HL-60 (cell line): Measurements from ENCODE around the gene ITFG1.
"Not testable (repeated sequence)": the region's sequence is repeated elsewhere in the genome, so short reads cannot be mapped to it uniquely, and the experiment has no call there.

ENCODE experiments used
- DNase-seq, 2 experiments: peaks; one replicate each; pipeline ENCODE4 v3.0.0-alpha.2; 2010 to 2020; ENCODE audit warnings: low read depth in 1 of 2, low spot score in 1 of 2
- H3K27ac ChIP-seq: fragments of 250-450 bp; sonication (Bioruptor Pico); replicated peaks from 2 replicates; pipeline ENCODE4 v1.5.1; 2020; ENCODE audit warnings: mild to moderate bottlenecking, moderate library complexity
- H3K27me3 ChIP-seq: fragments of 250-450 bp; sonication (Bioruptor Pico); 2 replicates; pipeline ENCODE4 v1.5.1; 2021; ENCODE audit warnings: mild to moderate bottlenecking, moderate library complexity; ENCODE audit not compliant: insufficient read depth, poor library complexity, severe bottlenecking
- H3K4me3 ChIP-seq: replicated peaks from 2 replicates; pipeline ENCODE4 v1.5.1; 2011; ENCODE audit warnings: mild to moderate bottlenecking, control low read depth, low read length; ENCODE audit not compliant: insufficient read depth
- CTCF ChIP-seq: IDR thresholded peaks from one replicate; pipeline ENCODE4 v1.5.1; 2011; ENCODE audit warnings: low read length, control low read depth, inconsistent platforms; ENCODE audit not compliant: insufficient read depth
- GABPA ChIP-seq: IDR thresholded peaks from 2 replicates; pipeline ENCODE4 v1.6.1; 2012; ENCODE audit warnings: low read depth
- POLR2AphosphoS5 ChIP-seq: IDR thresholded peaks from 2 replicates; pipeline ENCODE4 v1.6.1; 2012; ENCODE audit warnings: low read depth
- REST ChIP-seq: IDR thresholded peaks from 2 replicates; pipeline ENCODE4 v1.6.1; 2012; ENCODE audit warnings: low read depth; ENCODE audit not compliant: insufficient replicate concordance
- SPI1 ChIP-seq: IDR thresholded peaks from 2 replicates; pipeline ENCODE4 v1.6.1; 2012; ENCODE audit warnings: low read depth, mild to moderate bottlenecking, borderline replicate concordance

ITFG1 gene

GRCh38 chr16:47473792-47474191, 12.9 kb upstream of the ITFG1 start:
- H3K27me3 ChIP-seq = no peaks in the 10 kb centered on the region
- H3K27ac ChIP-seq = no peak overlapping the region
- DNase-seq = no peak
- TF ChIP-seq POLR2AphosphoS5 (no peak), GABPA (no peak), SPI1 (no peak), CTCF (no peak), REST (no peak)
- no peak overlapping the region for H3K4me3 ChIP-seq

- H3K27me3 ChIP-seq, H3K4me3 ChIP-seq, DNase-seq, H3K27ac ChIP-seq: not testable (repeated sequence)
Observed at GRCh38 chr16:47473004-47473403, 12.1 kb upstream of the ITFG1 start.

GRCh38 chr16:47470810-47471209, 9.9 kb upstream of the ITFG1 start:
- Histone ChIP-seq H3K27ac (no peak overlapping the region), H3K27me3 (no peaks in the 10 kb centered on the region), H3K4me3 (no peak overlapping the region)
- no peak for TF ChIP-seq REST
- no peak for TF ChIP-seq POLR2AphosphoS5
- no peak for TF ChIP-seq SPI1
- TF ChIP-seq CTCF = no peak
- no peak for TF ChIP-seq GABPA
- no peak for DNase-seq

- no peak for DNase-seq
- TF ChIP-seq CTCF (no peak), GABPA (no peak), SPI1 (no peak), REST (no peak), POLR2AphosphoS5 (no peak)
- no peak overlapping the region for H3K4me3 ChIP-seq
- H3K27ac ChIP-seq = no peak overlapping the region
- H3K27me3 ChIP-seq = no peaks in the 10 kb centered on the region
Observed at GRCh38 chr16:47470211-47470610, 9.3 kb upstream of the ITFG1 start.
